Karpas-422 (cell line): ENCODE data around the gene SERTAD4. TPM values are rescaled to one million over a fixed set of nuclear protein-coding genes. Genes with fewer than 3 reads are reported as not detected.

Experiments used
- DNase-seq: peaks from one replicate; pipeline ENCODE4 v3.0.0-alpha.2; 2015
- H2AFZ ChIP-seq: fragments of 200-600 bp; sonication (generic); 2 replicates; pipeline ENCODE4 v1.6.1; 2014; ENCODE audit warnings: antibody characterized with exemption, low read length, mixed read lengths
- H3K27ac ChIP-seq: fragments of 200-600 bp; sonication (generic); 2 replicates; pipeline ENCODE4 v1.5.1; 2014; ENCODE audit warnings: mild to moderate bottlenecking, low read length, moderate library complexity
- H3K27me3 ChIP-seq: fragments of 200-600 bp; sonication (generic); 2 replicates; pipeline ENCODE4 v1.6.1; 2014; ENCODE audit warnings: low read length, mixed read lengths
- H3K36me3 ChIP-seq: fragments of 200-600 bp; sonication (generic); 2 replicates; pipeline ENCODE4 v1.6.1; 2014; ENCODE audit warnings: low read length, mixed read lengths; ENCODE audit not compliant: insufficient read depth
- H3K4me1 ChIP-seq: fragments of 200-600 bp; sonication (generic); 2 replicates; pipeline ENCODE4 v1.6.1; 2014; ENCODE audit warnings: mild to moderate bottlenecking, low read length, mixed read lengths
- H3K4me2 ChIP-seq: fragments of 200-600 bp; sonication (generic); 2 replicates; pipeline ENCODE4 v1.6.1; 2014; ENCODE audit warnings: low read length, low read depth, mild to moderate bottlenecking; ENCODE audit not compliant: poor library complexity, severe bottlenecking
- H3K4me3 ChIP-seq: fragments of 200-600 bp; sonication (generic); 2 replicates; pipeline ENCODE4 v1.5.1; 2014; ENCODE audit warnings: mild to moderate bottlenecking, antibody characterized with exemption, low read length, mixed read lengths
- H3K79me2 ChIP-seq: fragments of 200-600 bp; sonication (generic); 2 replicates; pipeline ENCODE4 v1.6.1; 2014; ENCODE audit warnings: mild to moderate bottlenecking, low read length, mixed read lengths
- H3K9ac ChIP-seq: fragments of 200-600 bp; sonication (generic); 2 replicates; pipeline ENCODE4 v1.6.0; 2014; ENCODE audit warnings: low read length
- H3K9me2 ChIP-seq: fragments of 200-600 bp; sonication (generic), shearing (Covaris generic); replicated peaks from 2 replicates; pipeline ENCODE4 v1.6.0; 2014; ENCODE audit warnings: mild to moderate bottlenecking, low read length, moderate library complexity; ENCODE audit not compliant: insufficient read depth
- H3K9me3 ChIP-seq: fragments of 300-700, 200-600 bp; sonication (generic); 2 replicates; pipeline ENCODE4 v1.6.1; 2014; ENCODE audit warnings: low read length, mixed read lengths
- H4K20me1 ChIP-seq: fragments of 200-600 bp; sonication (generic); 2 replicates; pipeline ENCODE4 v1.6.1; 2014; ENCODE audit warnings: mild to moderate bottlenecking, antibody characterized with exemption, low read length, low read depth; ENCODE audit not compliant: insufficient read depth
- total RNA-seq: library from RNA; depleted of rRNA; stranded (reverse); fragments of >200 nt; shearing (Covaris generic); gene quantifications from 2 replicates; pipeline ENCODE4 v1.2.3, GENCODE V29; 2014; ENCODE audit warnings: low replicate concordance

Gene SERTAD4
- total RNA-seq, 1 experiment from 2014 or later: not detected

GRCh38 chr1:210280221-210280620 is 47.6 kb downstream of the SERTAD4 start:
- no peaks in the 10 kb centered on the region for H3K79me2 ChIP-seq
- no peak for DNase-seq
- no peak overlapping the region for H3K27ac ChIP-seq
- no peaks in the 10 kb centered on the region for H4K20me1 ChIP-seq
- H3K9me2 ChIP-seq: no peaks in the 10 kb centered on the region
- no peak overlapping the region for H2AFZ ChIP-seq
- H3K27me3 ChIP-seq: peaks cover 7% of the 10 kb centered on the region; the same call in 1 of the 2 replicates
- no peaks in the 10 kb centered on the region for H3K4me1 ChIP-seq
- no peak overlapping the region for H3K4me2 ChIP-seq
- H3K36me3 ChIP-seq: no peaks in the 10 kb centered on the region
- H3K9ac ChIP-seq: no peak overlapping the region
- peaks cover 4% of the 10 kb centered on the region; the same call in 1 of the 2 replicates for H3K9me3 ChIP-seq
- no peak overlapping the region for H3K4me3 ChIP-seq

GRCh38 chr1:210288116-210288515 is 55.5 kb downstream of the SERTAD4 start:
- Histone ChIP-seq H3K79me2 (no peaks in the 10 kb centered on the region), H4K20me1 (no peaks in the 10 kb centered on the region), H3K4me2 (no peak overlapping the region), H3K4me1 (no peaks in the 10 kb centered on the region), H3K9me2 (no peaks in the 10 kb centered on the region), H3K9ac (no peak overlapping the region), H3K4me3 (no peak overlapping the region), H3K36me3 (no peaks in the 10 kb centered on the region), H2AFZ (no peak overlapping the region), H3K9me3 (no peaks in the 10 kb centered on the region), H3K27me3 (no peaks in the 10 kb centered on the region), H3K27ac (no peak overlapping the region)
- DNase-seq: no peak

GRCh38 chr1:210289248-210289647 is 56.7 kb downstream of the SERTAD4 start:
- Histone ChIP-seq H3K9ac (no peak overlapping the region), H3K27me3 (no peaks in the 10 kb centered on the region), H3K4me3 (no peak overlapping the region), H3K4me1 (no peaks in the 10 kb centered on the region), H2AFZ (no peak overlapping the region), H3K9me2 (no peaks in the 10 kb centered on the region), H3K79me2 (no peaks in the 10 kb centered on the region), H3K27ac (no peak overlapping the region), H3K4me2 (no peak overlapping the region), H4K20me1 (no peaks in the 10 kb centered on the region), H3K9me3 (no peaks in the 10 kb centered on the region), H3K36me3 (no peaks in the 10 kb centered on the region)
- DNase-seq: no peak

- H2AFZ ChIP-seq: no peak overlapping the region
- no peaks in the 10 kb centered on the region for H4K20me1 ChIP-seq
- no peaks in the 10 kb centered on the region for H3K4me1 ChIP-seq
- H3K9ac ChIP-seq: no peak overlapping the region
- H3K27ac ChIP-seq: no peak overlapping the region
- H3K9me2 ChIP-seq: no peaks in the 10 kb centered on the region
- no peaks in the 10 kb centered on the region for H3K27me3 ChIP-seq
- H3K9me3 ChIP-seq: no peaks in the 10 kb centered on the region
- H3K79me2 ChIP-seq: no peaks in the 10 kb centered on the region
- H3K36me3 ChIP-seq: no peaks in the 10 kb centered on the region
- no peak for DNase-seq
- H3K4me3 ChIP-seq: no peak overlapping the region
- H3K4me2 ChIP-seq: no peak overlapping the region
Measured at GRCh38 chr1:210291081-210291764, 58.6 kb downstream of the SERTAD4 start.

GRCh38 chr1:210291786-210292230 is 59.2 kb downstream of the SERTAD4 start:
- no peak overlapping the region for H3K9ac ChIP-seq

GRCh38 chr1:210292231-210292871 is 59.8 kb downstream of the SERTAD4 start:
- DNase-seq: no peak
- H3K4me2 ChIP-seq: no peak overlapping the region
- no peak overlapping the region for H3K4me3 ChIP-seq

More at GRCh38 chr1:210291786-210292230, 59.2 kb downstream of the SERTAD4 start:
- Histone ChIP-seq H3K27me3 (no peaks in the 10 kb centered on the region), H3K36me3 (no peaks in the 10 kb centered on the region), H3K4me1 (no peaks in the 10 kb centered on the region), H3K79me2 (no peaks in the 10 kb centered on the region), H3K9me3 (no peaks in the 10 kb centered on the region), H3K4me2 (no peak overlapping the region), H4K20me1 (no peaks in the 10 kb centered on the region), H2AFZ (no peak overlapping the region), H3K27ac (no peak overlapping the region), H3K9me2 (no peaks in the 10 kb centered on the region), H3K4me3 (no peak overlapping the region)
- no peak for DNase-seq

GRCh38 chr1:210293171-210293607 is 60.6 kb downstream of the SERTAD4 start:
- H3K4me3 ChIP-seq: no peak overlapping the region
- no peaks in the 10 kb centered on the region for H4K20me1 ChIP-seq
- H3K9me3 ChIP-seq: no peaks in the 10 kb centered on the region
- H3K4me1 ChIP-seq: no peaks in the 10 kb centered on the region
- no peaks in the 10 kb centered on the region for H3K9me2 ChIP-seq
- no peak overlapping the region for H3K9ac ChIP-seq
- no peak overlapping the region for H3K4me2 ChIP-seq
- no peak overlapping the region for H2AFZ ChIP-seq
- H3K27me3 ChIP-seq: no peaks in the 10 kb centered on the region
- H3K36me3 ChIP-seq: no peaks in the 10 kb centered on the region
- DNase-seq: no peak
- no peak overlapping the region for H3K27ac ChIP-seq
- no peaks in the 10 kb centered on the region for H3K79me2 ChIP-seq

More at GRCh38 chr1:210292231-210292871, 59.8 kb downstream of the SERTAD4 start:
- no peaks in the 10 kb centered on the region for H4K20me1 ChIP-seq
- H3K9me3 ChIP-seq: no peaks in the 10 kb centered on the region
- no peaks in the 10 kb centered on the region for H3K36me3 ChIP-seq
- no peak overlapping the region for H3K9ac ChIP-seq
- no peaks in the 10 kb centered on the region for H3K79me2 ChIP-seq
- H3K4me1 ChIP-seq: no peaks in the 10 kb centered on the region
- H3K27me3 ChIP-seq: no peaks in the 10 kb centered on the region
- no peak overlapping the region for H3K27ac ChIP-seq
- H3K9me2 ChIP-seq: no peaks in the 10 kb centered on the region
- no peak overlapping the region for H2AFZ ChIP-seq

- H3K36me3 ChIP-seq: no peaks in the 10 kb centered on the region
- no peak overlapping the region for H3K4me3 ChIP-seq
- H3K4me2 ChIP-seq: no peak overlapping the region
- no peaks in the 10 kb centered on the region for H3K27me3 ChIP-seq
- no peaks in the 10 kb centered on the region for H4K20me1 ChIP-seq
- H3K9me2 ChIP-seq: no peaks in the 10 kb centered on the region
- no peaks in the 10 kb centered on the region for H3K4me1 ChIP-seq
- no peak overlapping the region for H2AFZ ChIP-seq
- H3K9ac ChIP-seq: no peak overlapping the region
- no peak overlapping the region for H3K27ac ChIP-seq
- DNase-seq: no peak
- H3K79me2 ChIP-seq: no peaks in the 10 kb centered on the region
- H3K9me3 ChIP-seq: no peaks in the 10 kb centered on the region
Measured at GRCh38 chr1:210294999-210295745, 62.6 kb downstream of the SERTAD4 start.
